HG03558 (cell line): Measurements from ENCODE around the gene PLA1A.
"Not testable (repeated sequence)": the region's sequence is repeated elsewhere in the genome, so short reads cannot be mapped to it uniquely, and the experiment has no call there.

Experiments
- ATAC-seq: cut with Tn5 transposase; IDR thresholded peaks from one replicate; pipeline ENCODE4 v1.9.1; 2021; ENCODE audit warnings: moderate number of reproducible peaks; ENCODE audit not compliant: unreplicated experiment; ENCODE audit errors: extremely low read depth

The PLA1A gene

GRCh38 chr3:119597548-119598288, at the start of gene PLA1A:
Gene PLA1A (plus strand): TSS chr3:119597885. CDS start chr3:119597914, 29 bp downstream.
- no peak for ATAC-seq

- no peak for ATAC-seq
Measured at GRCh38 chr3:119548341-119548740, 49.3 kb upstream of the PLA1A start.

- no peak for ATAC-seq
Measured at GRCh38 chr3:119550192-119550910, 47.3 kb upstream of the PLA1A start.

GRCh38 chr3:119551598-119551997, 46.1 kb upstream of the PLA1A start:
- no peak for ATAC-seq

- ATAC-seq: not testable (repeated sequence)
Measured at GRCh38 chr3:119552928-119553327, 44.8 kb upstream of the PLA1A start.

- no peak for ATAC-seq
Measured at GRCh38 chr3:119553823-119554415, 43.8 kb upstream of the PLA1A start.

GRCh38 chr3:119555309-119555735, 42.4 kb upstream of the PLA1A start:
- no peak for ATAC-seq

- no peak for ATAC-seq
Measured at GRCh38 chr3:119555929-119556328, 41.8 kb upstream of the PLA1A start.

- no peak for ATAC-seq
Measured at GRCh38 chr3:119557192-119557876, 40.4 kb upstream of the PLA1A start.

- no peak for ATAC-seq
Measured at GRCh38 chr3:119557877-119558269, 39.8 kb upstream of the PLA1A start.

GRCh38 chr3:119558626-119559317, 38.9 kb upstream of the PLA1A start:
- ATAC-seq: no peak

- peak; percentile 35 for ATAC-seq
Measured at GRCh38 chr3:119559441-119559963, 38.2 kb upstream of the PLA1A start, which contains the start of gene CD80. Gene CD80 (minus strand): TSS chr3:119559614. CDS start chr3:119557728, 1,886 bp downstream.

GRCh38 chr3:119560160-119560559, 37.5 kb upstream of the PLA1A start:
- ATAC-seq: no peak

- peak; percentile 54 for ATAC-seq
Measured at GRCh38 chr3:119562307-119562961, 35.3 kb upstream of the PLA1A start.

- ATAC-seq: not testable (repeated sequence)
Measured at GRCh38 chr3:119563334-119563733, 34.4 kb upstream of the PLA1A start.

GRCh38 chr3:119569156-119569555, 28.5 kb upstream of the PLA1A start:
- no peak for ATAC-seq

- ATAC-seq: no peak
Measured at GRCh38 chr3:119570229-119570628, 27.5 kb upstream of the PLA1A start.

GRCh38 chr3:119571230-119571629, 26.5 kb upstream of the PLA1A start:
- ATAC-seq: no peak

GRCh38 chr3:119571688-119572087, 26.0 kb upstream of the PLA1A start:
- no peak for ATAC-seq
